Skin epidermis (tissue), 12 donors: ENCODE data around the gene ZBTB17.
A peak's percentile ranks its signal among the peaks of the same experiment; 100 is the strongest.
"Not testable (repeated sequence)": the region's sequence is repeated elsewhere in the genome, so short reads cannot be mapped to it uniquely, and the experiment has no call there.

Experiments
- H3K27ac ChIP-seq, 21 experiments: fragments of 200-600 bp; sonication (generic) in 11 of 21; one replicate each; pipeline ENCODE4 v1.5.0; 2020; ENCODE audit warnings: mild to moderate bottlenecking in 3 of 21, inconsistent platforms in 2 of 21, moderate library complexity in 2 of 21
- H3K4me3 ChIP-seq, 7 experiments: fragments of 200-600 bp; sonication (generic) in 2 of 7; one replicate each; pipeline ENCODE4 v1.5.0; 2020; ENCODE audit warnings: inconsistent platforms in 2 of 7, mild to moderate bottlenecking in 2 of 7, moderate library complexity in 1 of 7

Gene ZBTB17

DNA sequence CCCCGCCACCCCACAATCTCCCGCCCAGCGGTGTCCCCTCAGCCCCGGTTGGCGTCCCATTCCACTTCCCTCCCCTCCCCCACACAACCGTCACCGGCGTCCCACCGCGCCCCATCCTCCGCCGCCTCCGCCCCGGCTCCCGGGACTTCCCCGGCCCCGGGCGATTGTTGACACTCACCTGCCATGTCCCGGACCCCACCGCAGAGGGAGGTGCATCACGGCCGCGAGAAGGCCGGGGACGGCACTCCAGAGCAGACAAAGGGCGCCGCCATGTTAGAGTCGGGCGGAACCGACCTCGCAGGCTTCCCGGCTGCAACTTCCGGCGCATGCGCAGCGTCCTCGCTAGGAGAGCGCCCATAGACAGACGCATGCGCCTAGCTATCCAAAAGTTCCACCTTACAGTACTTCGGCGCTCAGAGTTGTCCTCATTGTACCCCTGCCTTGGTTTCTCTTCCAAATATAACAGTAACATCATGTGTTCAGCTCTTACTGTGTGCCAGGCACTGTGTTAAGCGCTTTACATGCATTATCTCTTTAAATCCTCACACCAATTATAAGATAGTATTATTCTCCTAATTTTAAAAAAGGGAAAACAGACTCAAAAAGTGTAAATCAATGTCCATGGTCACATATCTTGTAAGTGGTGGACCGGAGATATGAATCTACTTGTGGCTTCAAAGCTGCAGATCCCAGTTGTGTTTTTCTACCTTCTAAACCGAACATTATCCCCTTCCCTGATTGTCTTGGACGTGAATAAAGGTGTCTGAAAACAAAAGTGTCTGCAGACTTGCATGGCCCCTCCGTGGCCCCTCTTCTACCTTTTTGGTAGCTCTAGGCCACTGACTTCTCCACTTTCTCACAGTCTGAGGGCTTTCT, at the start of gene ZBTB17:
TSS of gene ZBTB17 (minus strand) at position 297 of the 876 bp plus-strand sequence. CDS start 27,606 bp downstream, outside the sequence.
- peak within 1 kb of the TSS; percentile 78 to 98 (median 89) for H3K4me3 ChIP-seq

DNA sequence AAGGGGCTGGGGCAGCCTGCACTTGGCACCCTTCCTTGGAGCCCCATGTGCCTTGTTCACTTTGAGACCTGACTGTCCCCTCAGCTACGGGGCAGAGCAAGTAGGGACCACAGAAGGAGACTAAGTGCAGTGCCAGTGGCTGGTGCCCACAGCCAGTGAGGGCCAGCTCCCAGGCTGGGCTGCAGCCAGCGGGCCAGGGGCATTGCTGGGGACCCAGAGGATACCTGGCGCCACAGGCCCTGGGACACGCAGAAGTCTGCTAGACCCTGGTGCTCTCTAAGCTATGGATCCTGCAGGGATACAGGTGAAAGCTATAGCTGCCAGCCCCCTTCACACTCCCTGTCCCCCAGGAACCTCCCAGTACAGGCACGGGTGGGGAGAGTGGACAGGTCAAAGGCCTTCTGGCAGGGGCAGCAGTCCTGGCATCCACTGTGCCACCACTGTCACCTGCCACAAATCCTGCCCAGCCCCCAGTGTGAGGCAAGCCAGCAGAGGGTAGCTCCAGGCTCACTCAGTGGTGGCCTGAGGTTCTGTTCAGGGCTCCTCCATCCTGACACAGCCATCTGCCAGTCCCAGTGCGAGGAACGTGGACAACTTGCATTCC, 47.3 kb upstream of the ZBTB17 start:
- H3K4me3 ChIP-seq, result no peak overlapping the region
- H3K27ac ChIP-seq, result no peak overlapping the region

More for the DNA sequence above, at the start of gene ZBTB17:
- H3K27ac ChIP-seq, result peak within 1 kb of the TSS; percentile 61 to 94 (median 87)

DNA sequence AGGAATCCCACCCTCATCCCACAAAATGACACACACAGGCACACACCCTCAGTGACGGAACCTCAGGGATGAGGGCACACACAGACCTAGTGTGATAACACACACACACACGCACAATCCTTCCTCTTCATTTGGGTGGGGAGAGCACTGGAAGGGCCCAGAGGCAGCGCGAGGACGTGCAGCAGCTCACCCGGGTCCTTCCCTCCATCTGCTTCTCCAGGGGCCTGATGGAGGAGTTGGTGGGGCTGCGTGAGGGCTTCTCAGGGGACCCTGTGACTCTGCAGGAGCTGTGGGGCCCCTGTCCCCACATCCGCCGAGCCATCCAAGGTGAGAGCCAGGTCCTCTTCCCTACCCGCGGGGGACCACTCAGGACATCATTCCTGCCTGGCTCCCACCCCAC, 46.5 kb upstream of the ZBTB17 start:
- H3K27ac ChIP-seq, result no peak overlapping the region
- no peak overlapping the region for H3K4me3 ChIP-seq

DNA sequence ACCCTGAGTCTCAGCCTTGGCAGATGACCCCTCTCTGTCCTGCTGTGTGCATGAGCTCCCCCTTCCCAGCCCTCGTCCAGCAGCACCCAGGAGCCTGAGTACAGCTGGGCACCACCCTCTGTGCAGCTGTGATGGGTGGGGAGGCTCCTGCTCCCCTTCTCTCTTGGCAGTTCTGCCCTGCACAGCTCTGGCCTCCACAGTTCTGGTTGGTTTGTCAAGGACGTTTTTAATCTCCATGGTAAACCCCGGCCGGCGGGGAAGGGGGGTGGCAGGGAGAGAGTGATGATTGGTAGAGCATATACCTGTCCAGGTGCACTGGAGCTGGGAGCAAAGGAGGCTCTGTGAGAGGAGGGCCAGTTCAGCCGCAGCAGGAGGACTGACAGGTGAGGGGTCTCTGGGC, 45.8 kb upstream of the ZBTB17 start, which contains the start of gene CLCNKA:
TSS of gene CLCNKA (plus strand) at position 356 of the 400 bp plus-strand sequence. CDS start 584 bp downstream, outside the sequence.
- H3K27ac ChIP-seq, result no peak within 1 kb of the TSS
- no peak within 1 kb of the TSS for H3K4me3 ChIP-seq

DNA sequence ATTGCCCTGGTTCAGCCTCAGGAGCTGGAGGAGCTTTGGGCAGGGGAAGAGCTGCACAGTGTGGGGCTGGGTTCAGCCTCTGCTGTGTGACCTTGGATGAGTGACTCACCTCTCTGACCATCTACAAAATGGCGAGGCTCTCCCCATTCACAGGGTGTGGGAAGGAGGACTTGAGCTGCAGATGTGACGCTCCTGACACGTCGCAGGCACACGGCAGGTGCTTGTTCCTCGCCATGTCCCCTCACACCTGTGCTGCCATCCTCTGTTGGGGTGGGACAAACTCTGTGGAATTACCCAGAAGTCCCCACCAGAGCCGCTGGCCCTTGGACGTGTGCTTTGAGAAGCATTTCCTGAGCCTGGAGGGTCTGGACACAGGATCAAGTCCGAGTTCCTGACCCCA, 45.0 kb upstream of the ZBTB17 start:
- H3K27ac ChIP-seq, H3K4me3 ChIP-seq: not testable (repeated sequence)

DNA sequence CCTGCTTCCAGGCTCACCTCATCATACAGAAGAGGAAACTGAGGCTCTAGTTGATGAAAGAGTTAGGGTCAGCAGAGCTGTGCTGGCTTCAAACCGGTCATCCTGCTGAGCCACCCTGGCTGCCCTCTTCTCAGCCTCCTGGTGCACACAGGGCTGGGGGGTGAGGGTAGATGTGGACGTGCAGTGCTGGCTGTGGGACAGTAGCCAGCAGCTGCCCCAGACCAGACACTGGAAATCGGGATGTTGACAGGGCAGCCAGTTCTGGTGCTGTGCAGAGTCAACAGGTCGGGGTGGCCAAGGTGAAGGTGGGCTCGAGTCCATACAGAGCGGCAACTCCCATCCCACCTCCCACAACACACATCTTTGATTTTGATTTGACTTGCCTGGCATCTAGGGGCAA, 44.4 kb upstream of the ZBTB17 start:
- Histone ChIP-seq H3K4me3 (no peak overlapping the region), H3K27ac (peak overlapping the region in 1 of 21 experiments; percentile 49)

DNA sequence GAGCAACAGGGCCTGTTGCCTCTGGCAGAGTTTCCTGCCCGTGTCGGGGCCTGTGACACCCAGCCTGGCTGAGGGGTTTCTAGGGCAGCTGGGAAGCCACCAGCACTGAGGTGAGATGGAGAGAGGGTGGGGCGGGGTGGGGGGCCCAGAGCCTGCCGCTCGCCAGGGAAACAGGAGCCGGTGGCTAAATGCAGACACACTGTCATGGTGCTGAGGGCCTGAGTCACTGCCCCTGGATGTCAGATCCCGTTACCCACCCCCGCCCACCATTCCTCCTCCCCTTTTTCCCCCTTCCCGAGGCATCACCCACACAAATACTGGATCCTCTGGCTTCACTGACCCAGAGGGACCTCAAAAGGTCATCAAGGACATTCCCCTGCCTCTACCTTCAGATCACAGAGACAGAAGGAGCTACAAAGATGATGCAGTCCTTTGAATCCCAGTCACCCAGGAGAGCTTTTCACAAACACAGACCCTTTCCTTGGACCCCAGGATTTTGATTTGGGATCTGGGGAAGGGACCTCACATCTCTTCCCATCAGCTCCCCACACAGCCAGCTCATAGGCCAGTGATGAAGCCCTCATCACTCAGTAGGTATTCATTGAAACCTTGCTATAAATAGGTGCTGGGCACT, 43.9 kb upstream of the ZBTB17 start:
- H3K27ac ChIP-seq, result peak overlapping the region in 4 of 21 experiments; percentile 72 to 84 (median 81)
- H3K4me3 ChIP-seq, result no peak overlapping the region

DNA sequence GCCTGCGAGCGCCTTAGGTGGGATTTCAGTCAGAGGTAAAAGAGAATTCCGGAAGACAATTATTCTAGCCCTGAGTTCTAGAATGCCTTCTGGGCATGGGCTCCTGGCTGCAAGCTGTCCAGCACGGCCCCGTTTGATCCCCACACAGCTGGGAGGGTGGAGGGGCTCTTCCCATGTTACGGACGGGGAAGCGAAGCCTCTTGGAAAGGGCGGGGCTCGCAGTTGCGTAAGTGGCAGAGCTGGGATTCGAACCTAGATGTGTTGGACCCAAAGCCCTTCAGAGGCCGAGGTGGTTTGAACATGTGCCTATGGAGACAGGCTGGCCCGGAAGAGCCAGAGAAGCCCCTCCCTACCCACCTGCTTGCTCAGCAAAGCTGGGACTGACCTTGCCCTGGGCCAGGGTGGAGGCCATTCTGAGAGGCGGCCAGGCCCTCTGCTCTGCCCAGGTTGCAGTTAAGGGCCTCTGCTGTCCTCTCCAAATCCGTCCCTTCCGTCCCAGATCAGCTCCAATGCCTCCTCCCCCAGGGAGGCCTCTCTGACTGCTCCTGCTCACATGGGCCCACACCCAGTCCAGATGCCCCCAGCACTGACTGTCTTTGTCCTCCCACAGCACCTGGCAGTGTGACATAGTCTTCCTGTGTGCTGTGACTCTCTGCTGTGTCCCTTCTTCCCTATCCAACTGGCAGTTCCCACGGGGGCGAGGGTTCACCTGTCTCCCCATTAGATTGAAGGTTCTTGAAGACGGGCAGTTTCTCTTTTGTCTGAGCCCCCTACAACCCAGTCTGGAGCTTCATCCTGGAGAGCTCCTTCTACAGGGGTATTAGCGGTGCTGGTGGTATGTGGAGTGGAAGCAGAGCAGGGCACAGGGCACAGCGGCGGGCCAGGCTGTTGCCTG, 43.1 kb upstream of the ZBTB17 start:
- Histone ChIP-seq H3K27ac (peak overlapping the region in 10 of 21 experiments; percentile 24 to 84 (median 68)), H3K4me3 (no peak overlapping the region)

DNA sequence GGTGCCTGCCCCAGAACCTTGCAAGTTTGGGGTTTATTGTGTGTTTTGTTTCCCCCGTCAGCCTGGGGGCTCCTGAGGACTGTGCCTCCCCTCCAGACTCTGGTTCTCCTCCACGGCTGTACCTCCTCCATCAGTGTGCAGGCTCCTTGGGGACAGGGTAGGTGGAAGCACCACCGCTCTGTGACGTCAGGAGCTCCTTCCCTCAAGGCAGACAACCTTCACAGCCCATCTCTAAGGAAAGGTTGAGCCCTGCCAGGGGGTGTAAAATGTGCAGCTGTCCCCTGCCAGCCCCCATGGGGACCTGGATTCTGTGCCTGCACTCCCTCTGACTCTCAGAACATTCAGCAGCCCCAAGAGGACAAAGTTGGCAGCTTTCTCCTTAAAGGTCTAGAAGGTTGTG, 42.4 kb upstream of the ZBTB17 start:
- peak overlapping the region in 14 of 21 experiments; percentile 3 to 84 (median 60) for H3K27ac ChIP-seq
- no peak overlapping the region for H3K4me3 ChIP-seq

DNA sequence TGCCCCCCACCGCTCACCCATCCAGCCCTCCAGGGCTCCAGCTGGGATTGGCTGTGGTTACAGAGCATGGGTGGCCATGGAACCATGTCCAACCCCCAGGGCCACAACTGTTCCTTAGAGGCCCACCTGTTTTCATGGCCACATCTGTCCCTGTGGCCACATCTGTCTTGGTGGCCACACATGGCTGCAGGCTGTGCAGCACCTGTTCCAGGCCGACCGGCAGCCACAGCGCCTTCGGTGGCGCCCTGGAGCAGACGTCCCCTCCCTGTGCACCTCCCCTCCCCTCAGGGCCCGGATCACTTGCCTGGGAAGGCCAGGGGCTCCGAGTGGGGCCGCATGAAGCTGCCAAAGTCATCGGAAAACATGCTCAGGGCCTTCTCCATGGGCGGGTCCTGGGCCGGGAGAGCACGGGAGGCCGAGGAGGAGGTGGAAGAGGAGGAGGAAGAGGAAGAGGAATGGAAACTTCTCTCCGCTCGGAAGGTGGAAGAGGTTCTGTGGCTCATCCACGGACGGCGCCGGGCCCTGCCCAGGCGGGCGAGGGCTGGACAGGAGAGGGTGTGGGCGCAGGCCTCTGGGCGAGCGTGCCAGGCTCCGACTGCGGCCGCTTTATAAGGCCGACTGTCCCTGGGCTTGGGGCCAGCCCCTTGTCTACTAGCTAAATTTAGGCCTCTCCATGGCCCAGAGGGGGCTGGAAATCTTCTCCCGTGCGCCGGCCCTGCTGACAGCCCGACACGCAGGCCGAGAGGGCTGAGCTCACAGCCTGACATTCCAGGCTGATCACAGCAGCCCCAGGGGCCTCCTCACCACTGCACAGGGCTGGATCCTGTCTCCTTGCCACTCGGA, 41.8 kb upstream of the ZBTB17 start, which contains the start of gene HSPB7:
TSS of gene HSPB7 (minus strand) at position 583 of the 843 bp plus-strand sequence. CDS start at position 503, 80 bp downstream.
- Histone ChIP-seq H3K27ac (peak within 1 kb of the TSS in 15 of 21 experiments; percentile 2 to 84 (median 63)), H3K4me3 (no peak within 1 kb of the TSS)

DNA sequence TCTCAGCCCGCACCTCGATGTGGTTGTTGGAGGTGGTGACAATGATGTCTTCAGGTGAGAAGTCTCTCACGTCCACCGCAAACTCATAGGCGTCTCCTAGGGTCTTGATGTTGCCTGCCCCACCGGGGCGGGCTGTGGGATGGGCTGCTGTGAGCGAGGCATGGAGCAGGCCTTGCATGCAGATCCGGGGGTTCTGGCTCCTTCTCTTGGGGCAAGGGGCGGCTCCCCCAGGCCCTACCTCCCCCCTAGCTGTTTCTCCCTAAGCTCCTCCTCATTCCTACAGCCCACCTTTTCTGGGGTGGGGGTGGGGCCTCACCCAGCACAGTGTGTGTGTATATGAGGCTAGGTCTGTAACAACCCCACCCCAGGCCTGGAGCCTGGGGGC, 41.2 kb upstream of the ZBTB17 start:
- H3K27ac ChIP-seq, result peak overlapping the region in 8 of 21 experiments; percentile 2 to 84 (median 68)
- H3K4me3 ChIP-seq, result no peak overlapping the region

DNA sequence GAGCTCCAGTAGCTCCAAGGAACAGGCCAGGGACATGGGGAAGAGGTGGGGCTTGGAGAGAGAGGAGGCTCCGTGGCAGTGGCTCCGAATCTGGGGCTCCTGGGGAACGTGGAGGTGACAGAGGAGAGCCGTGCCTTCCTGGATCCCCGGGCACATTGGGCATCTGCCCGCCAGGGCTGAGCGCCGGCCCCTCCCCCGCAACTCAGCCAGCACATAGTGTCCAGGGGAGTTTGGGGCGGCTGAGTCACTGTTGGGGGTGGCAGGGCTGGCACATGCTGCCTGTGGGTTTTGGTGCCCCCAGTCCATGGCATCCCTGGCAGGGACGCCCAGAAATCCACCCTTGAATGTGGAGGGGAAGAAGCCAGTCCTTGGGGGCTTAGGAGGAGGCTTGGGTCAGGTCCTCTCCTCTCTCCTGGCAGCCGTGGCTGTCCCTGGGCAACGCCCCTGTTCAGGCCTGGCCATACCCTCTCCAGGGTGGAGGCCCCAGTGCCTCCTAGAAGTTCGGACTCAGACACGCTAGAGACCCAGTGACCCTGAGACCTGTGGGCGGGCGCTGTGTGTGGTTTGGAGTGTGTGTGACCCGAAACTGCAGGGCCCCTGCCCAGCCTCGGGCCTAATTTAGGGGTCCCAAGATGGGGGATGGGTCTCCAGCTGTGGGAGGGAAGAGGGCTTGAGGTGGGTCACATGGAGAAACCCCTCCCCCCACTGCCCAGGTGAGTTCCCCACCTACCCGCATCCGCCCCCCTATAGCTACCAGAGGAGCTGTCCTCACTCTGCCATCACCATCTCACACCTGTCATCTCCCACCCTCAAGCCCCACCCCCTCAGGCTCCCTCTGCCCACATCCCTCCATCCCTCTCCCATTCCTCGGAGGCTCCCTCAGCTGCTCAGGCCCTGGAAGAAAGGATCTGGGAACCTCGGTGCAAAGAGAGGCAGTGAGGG, 40.3 kb upstream of the ZBTB17 start:
- H3K4me3 ChIP-seq, result no peak overlapping the region

DNA sequence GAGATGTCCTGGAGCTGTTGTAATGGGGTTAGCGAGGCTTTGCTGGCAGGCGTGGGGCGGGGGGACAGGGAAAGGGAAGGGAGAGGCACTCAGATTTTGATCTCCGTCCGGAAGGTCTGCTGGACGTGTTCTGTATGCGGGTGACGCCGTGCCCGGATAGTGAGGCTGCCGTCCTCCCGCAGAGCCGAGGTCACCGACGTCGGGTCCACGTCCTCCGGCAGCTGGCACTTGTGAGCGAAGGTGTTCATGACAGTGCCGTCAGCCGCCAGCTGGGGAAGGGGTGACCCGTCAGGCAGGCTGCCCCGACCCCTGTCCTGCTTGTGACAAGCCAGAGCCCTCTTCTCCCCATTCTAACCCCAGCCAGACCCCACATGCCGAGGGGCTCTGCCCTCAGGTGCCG, 39.6 kb upstream of the ZBTB17 start:
- H3K27ac ChIP-seq, result peak overlapping the region in 6 of 21 experiments; percentile 28 to 84 (median 56)
- H3K4me3 ChIP-seq, result no peak overlapping the region

More for the DNA sequence above, 40.3 kb upstream of the ZBTB17 start:
- peak overlapping the region in 6 of 21 experiments; percentile 28 to 84 (median 56) for H3K27ac ChIP-seq

DNA sequence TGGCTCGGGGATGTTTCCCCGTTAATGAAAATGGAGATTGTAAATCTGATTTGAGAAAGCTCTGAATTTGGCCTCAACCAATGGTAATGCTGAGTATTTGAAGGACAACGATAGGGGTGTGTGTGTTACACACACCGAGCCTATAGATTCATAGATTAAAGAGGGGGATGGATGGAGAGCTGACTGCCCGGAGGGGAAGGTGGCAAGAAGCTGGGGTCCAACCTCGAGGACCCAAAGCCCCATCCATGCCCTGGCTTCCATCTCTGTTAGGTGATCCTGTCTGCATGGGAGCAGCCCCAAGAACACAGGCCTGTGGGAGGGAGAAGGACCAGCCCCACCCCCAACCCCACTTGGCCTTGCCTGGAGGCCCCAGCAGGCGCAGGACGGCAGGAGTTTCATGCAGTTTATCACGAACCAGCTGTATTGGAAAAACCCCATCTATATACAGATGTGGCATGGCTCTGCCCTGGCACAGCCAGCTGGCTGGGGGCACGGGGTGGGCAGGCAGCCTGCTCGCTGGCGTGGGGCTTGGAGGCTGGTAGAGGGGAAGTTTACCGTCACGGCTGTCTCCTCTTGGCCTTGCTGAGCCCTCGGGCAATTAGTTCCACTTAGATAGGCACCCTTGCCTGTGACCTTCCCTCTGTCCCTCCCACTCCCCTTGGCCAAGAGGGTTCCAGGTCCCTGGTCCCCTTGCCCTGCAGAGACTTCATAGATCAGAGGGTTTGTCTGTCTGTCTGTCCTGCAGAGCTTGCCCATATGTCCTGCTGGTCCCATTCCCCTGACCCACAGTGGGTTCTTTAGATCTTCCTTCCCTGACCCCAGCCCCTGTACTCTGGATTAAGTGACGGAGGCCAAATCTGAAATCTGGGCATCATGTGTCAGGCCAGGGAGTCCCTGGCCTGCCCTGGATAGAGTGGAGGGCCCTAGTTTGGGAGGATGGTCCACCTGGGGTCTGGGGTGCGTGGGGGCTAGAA, 38.9 kb upstream of the ZBTB17 start:
- Histone ChIP-seq H3K4me3 (no peak overlapping the region), H3K27ac (peak overlapping the region in 5 of 21 experiments; percentile 28 to 79 (median 35))

DNA sequence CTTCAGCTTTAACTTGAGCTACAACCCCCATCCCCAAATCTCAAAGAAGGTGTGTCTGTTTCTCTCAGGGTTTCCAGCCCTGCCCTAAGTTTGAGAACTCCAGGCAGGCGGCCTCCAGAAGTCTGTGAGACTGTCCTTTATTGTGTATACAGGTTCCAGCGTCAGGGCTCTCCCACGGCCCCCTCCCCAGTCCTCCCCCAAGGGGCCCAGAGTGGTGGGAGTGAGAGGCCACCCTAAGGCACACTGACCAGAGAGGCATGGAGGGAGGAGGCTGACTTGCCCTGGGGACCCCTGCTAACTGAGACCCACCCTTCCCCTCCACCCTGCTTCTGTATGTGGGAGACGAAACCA, 38.0 kb upstream of the ZBTB17 start:
- H3K4me3 ChIP-seq, result no peak overlapping the region

More for the DNA sequence above, 38.0 kb upstream of the ZBTB17 start:
- peak overlapping the region in 6 of 21 experiments; percentile 14 to 79 (median 30) for H3K27ac ChIP-seq
